HuH-7 (cell line): Measurements from ENCODE around the gene RIIAD1.
A peak's percentile ranks its signal among the peaks of the same experiment; 100 is the strongest.
"Not testable (repeated sequence)": the region's sequence is repeated elsewhere in the genome, so short reads cannot be mapped to it uniquely, and the experiment has no call there.

ENCODE experiments used
- DNase-seq: peaks from one replicate; pipeline ENCODE4 v3.0.0; 2011; ENCODE audit warnings: low spot score

Gene RIIAD1, protein sequence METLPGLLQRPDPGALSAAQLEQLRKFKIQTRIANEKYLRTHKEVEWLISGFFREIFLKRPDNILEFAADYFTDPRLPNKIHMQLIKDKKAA

DNA sequence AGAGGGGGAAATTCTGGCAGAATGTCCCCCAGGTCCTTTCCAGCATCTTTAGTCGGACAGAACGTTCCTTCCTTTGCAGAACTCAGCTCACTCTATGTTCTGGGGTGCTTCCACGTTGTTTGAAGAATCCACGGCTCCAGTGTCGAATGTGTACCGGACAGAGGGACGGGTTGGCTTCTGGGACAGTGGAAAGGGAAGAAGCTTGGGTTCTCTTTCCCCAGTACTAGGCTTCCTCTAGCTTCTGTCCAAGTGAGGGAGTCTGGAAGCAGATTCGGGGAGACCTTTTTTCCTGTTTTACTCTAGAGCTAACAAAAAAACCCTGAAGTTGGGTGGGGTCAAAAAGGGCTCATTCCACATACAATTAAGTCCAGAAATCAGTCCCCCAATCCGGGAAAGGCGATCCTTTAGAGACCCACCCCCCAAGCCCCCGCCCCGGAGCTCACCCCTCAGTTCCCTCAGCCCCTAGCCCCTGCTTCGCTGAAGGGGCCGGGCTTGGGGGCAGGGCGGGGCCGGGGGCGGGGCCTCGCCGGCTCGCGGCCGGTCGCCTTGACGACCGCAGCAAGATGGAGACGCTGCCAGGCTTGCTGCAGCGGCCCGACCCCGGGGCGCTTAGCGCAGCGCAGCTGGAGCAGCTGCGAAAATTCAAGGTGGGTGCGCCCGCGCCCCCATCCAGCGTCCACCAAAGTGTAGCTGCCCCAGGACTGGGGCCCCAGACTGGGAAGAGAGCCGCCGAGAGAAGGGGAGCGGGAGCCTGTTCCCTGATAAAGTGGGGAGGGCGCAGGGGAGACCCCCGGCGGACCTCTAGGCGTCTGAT, at the start of gene RIIAD1:
RIIAD1 (plus strand) TSS at position 549 of the 814 bp plus-strand sequence; CDS start at position 564, 15 bp downstream.
- peak; percentile 70 for DNase-seq

DNA sequence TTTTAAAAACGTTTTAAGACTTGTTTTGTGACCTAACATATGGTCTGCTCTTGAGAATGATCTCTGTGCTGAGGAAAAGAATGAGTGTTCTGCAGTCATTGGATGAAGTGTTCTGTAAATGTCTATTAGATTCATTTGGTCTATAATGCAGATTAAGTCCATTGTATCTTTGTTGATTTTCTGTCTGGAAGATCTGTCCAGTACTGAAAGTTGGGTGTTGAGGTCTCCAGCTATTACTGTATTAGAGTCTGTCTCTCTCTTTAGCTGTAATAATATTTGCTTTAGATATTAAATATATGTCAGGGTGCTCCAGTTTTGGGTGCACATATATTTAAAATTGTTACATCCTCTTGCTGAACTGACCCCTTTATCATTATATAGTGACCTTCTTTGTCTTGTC, 47.9 kb upstream of the RIIAD1 start:
- DNase-seq: no peak

DNA sequence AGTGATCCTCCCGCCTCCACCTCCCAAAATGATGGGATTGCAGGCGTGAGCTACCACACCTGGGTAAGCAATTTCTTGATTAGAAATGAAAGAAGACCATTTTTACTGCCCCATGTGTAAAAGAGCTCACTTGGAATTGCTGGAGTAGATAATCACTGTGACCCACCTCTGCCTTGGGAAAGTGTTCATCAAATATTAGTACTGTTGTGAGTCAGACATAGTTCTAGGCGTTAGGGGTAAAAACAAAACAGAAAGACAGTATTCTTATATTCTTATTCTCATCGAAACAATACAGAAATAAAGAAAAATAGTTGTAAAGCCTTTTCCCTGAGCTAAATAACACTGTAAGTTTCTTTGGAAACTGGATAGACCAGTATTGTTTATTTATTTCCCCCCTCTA, 40.9 kb upstream of the RIIAD1 start:
- no peak for DNase-seq

DNA sequence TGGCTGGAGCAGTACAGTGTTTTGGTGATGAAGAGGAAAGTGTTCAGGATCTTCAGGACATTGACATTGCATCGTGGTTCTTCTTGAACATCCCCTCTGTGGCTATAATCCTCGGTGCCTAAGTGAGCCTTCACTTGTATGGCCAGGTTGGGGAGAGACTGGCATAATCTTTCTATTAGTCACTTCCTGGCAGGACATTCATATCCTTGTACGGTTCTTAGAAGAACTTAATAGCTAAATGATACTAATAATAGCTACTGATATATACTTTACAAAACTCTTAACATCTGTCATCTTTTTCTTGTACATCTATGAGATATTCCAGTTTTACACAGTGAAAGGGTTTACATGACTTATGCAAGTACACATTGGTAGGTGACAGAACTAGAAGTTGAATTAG, 40.5 kb upstream of the RIIAD1 start:
- no peak for DNase-seq

DNA sequence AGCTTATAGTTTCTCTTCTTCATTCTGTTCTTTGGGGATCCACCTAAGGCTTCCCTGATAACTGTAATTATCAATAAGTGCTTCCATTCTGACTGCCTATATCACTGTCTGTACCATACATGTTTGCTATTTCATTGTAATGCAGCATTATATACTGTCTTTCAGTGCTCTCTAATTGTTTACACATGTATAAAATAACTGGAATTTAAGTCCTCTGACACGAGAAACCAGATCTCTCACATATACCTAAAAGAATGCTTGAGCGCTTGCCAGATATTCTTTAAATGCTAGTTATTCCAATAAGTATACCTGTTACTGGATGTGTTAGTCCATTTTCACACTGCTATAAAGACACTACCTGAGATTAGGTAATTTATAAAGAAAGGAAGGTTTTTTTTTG, 39.4 kb upstream of the RIIAD1 start:
- no peak for DNase-seq

DNA sequence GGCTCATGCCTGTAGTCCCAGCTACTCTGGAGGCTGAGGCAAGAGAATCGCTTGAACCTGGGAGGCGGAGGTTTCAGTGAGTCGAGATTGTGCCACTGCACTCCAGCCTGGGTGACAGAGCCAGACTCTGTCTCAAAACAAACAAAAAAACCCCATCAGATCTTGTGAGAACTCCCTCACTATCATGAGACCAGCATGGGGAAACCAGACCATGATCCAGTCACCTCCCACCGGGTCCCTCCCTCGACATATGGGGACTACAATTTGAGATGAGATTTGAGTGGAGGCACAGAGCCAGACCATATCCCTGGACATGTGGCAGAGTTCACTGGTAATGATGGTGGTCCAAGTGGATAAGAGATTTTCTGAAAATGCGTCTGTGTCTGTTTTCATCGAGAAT, 38.4 kb upstream of the RIIAD1 start:
- not testable (repeated sequence) for DNase-seq

DNA sequence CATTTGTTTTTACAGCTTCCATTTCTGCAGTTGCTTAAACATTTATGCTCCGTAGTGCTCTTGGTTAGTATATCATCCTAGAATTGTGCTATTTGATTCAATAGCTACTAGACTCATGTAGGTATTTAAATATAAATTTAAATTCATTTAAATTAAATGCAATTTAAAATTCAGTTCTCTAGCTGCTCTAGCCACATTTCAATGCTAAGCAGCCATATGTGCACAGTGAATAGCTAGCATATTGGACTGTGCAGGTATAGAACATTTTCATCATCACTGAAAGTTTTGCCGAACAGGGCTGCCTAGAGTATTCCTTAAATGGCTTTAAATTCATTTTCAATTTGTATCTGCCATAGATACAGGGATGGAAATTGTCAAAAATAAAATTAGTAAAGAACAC, 37.2 kb upstream of the RIIAD1 start:
- DNase-seq: no peak

DNA sequence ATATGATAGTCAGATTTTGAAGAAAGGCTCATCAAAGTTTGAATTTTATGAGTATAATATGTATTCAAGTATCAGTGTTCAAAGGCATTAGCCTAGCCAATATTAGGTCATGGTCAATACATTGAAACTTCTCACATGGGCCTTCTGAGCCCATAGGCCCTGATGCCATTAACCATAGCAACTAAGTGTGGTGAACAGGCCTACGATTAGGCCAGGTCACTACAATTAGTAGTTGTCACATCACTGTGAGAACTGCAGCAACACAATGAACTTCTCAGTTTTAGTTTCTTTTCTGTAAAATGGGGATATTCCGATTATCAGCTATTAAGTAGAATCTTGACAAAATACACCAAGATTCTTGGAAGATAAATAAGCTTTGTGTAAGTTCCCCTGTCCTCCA, 34.8 kb upstream of the RIIAD1 start:
- no peak for DNase-seq

DNA sequence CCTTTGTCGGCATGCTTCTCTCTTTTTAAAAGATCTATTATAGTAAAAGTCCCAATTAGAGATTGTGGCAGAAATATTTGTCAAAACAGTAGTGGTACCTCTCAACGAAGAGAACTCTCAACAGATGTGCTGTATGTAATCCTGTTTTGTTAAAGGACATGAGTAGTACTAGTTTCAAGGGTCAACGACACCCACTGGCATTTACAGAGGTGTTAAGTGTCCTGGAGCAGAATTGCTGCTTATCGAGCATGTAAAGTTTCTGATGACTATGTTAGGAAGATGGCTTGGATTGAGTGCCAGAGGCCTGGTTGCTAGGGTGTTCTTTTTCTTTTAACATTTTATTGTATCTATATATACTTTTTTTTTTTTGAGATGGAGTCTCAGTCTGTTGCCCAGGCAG, 31.8 kb upstream of the RIIAD1 start:
- DNase-seq: no peak

DNA sequence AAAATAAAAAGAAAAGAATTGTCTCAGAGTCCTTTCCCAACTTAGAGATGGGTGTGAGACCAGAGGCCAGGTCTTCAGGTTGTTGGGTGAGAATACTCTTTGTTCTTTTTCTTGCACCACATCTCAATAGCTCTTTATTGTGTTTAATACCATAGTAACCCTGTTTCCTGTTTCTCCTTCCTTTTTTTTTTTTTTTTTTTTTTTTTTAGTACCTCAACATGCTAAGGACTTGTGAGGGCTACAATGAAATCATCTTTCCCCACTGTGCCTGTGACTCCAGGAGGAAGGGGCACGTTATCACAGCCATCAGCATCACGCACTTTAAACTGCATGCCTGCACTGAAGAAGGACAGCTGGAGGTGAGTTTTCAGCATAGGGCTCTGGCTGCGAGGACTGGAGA, 29.1 kb upstream of the RIIAD1 start:
- no peak for DNase-seq

DNA sequence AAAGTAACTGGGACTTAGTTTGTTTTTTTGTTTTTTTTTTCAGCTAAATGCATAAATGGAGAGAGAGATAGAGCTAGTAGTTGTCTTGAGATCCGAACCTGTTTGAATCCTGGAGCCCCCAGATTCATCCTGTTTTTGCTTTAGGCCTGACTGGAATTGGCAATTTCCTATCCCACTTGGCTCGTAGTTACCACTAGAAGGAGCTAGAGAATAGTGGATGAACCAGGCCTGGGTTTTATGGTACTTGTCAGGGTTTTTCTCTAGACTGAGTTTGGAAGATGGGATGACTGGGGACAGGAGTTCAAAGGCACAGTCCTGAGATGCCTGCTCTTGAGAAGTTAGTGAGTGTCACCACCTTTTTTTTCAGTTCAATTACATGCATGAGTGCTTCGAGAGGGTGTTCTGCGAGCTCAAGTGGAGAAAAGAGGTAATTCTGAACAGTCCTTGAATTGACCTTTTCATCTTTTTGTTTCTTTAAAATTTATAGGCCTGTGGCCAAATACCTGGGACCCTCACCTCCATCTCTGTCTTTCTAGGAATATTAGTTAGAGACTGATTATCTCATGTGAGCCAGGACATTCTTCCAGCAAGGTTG, 28.2 kb upstream of the RIIAD1 start:
- DNase-seq: peak; percentile 56

DNA sequence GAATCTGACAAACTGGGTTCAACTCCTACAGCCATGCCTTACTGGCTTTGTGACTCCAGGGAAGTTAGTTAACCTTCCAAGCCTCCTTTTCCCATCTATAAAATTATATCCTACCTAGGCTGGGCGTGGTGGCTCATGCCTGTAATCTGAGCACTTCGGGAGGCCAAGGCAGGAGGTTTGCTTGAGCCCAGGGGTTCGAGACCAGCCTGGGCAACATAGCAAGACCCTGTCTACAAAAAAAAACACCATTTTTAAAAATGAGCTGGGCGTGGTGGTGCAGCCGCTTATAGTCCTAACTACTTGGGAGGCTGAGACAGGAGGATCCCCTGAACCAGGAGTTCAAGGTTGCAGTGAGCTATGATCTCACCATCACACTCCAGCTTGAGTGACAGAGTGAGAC, 19.8 kb upstream of the RIIAD1 start:
- DNase-seq: no peak

DNA sequence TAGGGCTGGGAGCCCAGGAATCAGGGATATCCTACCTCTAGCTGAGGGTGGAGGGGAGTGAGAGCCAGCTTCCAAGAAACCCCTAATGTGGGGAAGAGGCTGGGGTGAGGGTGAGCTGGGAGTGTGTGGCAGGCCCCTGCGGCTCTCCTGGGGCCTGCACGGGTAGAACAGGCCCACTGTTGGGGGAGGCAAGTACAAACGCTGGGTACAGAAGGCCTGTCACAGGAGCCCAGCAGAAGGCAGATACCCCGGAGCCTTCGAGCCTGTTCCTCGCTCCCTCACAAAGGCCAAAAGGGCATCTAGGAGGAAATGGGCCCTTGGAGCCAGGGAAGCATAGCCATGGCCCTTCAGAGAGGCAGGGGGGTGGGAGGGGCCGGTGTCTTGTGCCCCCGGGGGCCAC, 18.4 kb upstream of the RIIAD1 start:
- no peak for DNase-seq

DNA sequence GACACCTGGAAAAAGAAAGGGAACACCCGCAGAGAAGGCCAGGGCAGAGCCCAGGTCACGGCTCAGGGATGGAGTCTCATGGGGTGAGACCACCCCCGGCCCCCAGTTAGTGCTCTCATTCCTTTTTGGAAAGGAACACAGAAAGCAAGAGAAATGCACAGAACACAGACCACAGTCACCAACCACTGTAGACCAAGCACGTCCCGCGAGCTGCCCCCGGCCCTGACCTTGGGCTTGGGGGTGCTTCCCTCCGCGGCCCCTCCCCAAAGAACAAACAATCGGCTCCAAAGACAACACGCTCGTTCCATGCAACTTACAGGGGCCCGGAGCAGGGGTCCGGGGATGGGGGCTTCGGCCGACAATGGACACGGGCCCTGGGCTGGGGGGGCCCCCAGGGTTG, 17.5 kb upstream of the RIIAD1 start:
- no peak for DNase-seq

DNA sequence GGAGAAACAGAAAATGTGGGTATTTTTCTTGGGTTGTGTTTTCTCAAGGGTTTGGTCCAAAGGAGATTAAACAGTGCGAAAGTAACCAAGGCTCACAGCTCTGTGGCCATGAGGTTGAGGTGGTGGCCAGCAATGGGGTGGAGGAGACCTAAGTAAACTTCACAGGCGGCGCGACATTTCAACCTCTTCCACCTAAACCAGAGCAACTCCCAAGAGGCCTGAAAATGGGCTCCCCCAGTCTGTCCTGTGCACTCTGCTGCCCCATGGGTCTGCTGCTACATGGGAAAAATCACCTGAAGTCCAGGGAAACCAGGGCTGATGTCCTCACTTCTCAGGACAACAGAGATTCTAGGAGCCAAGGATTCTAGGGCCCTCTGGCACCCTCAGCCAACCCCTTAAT, 17.1 kb upstream of the RIIAD1 start:
- no peak for DNase-seq

DNA sequence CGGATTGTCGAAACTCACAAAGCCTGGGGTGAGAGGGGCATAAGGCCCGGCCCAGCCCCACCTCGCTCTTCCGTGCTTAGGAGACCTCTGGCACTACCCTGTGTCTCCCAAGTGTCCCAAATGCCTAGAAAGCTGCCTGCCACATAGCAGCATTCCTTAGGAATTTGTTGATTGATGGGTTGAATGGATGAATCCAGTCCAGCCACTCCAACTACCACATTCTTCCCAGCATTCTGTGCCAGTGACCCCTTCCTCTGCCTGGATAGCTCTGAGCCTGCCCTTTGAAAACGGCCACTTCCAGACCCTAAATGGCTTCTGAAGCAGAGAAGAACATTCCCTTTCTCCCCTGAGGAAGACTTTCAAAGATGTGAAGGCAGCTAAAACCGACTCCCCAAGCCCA, 16.2 kb upstream of the RIIAD1 start:
- no peak for DNase-seq

DNA sequence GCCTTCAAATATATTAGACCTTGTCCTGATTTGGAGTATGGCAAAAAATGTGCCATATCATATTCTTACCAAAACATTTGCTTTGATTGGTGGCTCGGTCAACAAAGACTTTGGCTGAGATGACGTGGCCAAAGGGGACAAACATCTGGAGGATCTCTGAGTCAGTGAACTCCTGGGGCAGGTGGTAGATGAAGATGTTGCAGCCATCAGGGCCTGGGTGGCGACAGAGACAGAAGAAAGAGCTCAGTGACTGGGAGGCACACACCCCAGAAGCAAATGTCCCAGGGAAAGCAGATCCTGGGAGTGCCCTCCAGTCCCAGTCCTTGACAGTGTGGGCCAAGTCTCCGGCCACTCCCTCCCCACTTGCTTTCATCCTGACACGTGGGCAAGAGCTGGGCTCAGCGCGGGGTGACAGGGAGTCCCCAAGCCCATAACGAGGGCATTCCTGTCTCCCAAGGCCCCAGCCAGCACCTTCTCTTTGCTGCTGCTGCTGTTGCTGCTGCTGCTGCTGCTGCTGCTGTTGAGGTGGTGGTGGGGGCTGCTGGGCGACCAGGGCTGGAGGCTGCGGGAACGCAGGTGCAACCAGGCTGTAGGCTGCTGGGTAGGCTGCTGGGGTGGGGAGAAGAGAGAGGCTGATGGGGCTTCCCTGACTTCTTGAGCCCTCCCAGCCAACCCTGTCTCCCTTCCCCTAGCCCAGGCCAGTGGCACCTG, 15.4 kb upstream of the RIIAD1 start:
- no peak for DNase-seq

DNA sequence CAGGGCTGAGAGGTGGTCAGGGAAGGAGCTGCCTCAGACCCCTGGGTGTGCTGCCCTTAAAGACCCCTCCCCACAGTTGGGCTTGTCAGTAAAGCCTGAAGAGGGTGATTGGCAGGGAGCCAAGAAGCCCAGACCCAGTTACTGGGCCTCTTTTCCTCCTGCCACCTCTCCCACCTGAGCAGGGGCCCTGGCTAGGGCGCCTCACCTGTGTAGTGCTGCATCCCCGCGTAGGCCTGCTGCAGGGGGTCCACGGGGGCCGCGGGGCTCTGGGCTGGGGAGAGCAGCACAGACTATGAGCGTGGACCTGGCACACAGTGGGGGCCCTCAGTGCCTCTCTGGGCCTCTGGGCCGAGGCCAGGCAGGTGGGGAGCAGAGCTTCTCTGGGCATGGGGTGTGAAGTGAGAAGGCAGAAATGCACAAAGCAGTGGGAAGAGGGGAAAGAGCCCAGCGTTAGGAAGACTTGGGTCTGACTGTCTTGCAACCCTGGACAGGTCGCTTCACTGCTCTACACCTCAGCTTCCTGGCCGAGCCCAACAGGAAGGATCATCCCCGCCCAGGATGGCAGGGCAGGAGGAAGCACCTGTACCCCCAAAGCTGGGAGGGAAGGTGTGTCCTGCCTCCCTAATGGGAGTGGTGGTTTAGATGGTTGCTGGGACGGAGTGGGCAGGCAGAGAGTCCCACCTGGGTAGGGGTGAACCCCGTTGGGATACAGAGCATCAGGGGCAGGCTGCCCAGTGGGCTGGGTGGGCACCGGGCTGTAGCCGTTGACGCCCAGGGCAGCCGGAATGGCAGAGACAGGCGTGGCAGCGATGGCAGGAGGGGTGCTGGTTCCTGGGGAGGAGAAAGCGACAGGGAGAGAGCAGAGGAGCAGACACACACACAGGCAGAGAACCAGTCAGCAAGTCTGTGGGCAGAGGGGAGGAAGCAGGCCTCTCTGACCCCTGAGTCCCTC, 14.6 kb upstream of the RIIAD1 start:
- DNase-seq: no peak

DNA sequence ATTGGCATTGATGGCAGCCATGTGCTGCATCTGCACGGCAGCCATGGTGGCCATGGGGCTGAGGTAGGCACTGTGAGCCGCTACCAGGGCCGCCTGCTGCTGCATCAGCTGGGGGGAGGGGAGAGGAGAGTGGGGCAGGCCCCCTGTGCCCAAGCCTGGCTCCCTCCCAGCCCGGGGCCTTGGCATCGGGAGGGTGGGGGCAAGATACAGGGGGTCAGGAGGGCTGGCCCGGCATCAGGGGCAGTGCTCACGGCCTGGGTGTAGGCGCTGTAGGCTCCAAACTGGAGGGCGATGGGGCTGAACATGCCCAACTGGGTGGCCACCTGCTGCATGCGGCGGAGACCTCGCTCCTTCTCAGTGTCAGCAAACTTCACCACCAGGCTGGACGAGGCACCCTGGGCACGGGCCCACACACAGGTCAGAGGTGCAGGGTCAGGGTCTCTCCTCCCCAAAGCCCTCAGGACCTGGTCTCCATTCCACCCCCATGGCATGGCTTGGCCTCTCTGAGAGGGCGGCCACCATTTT, 13.7 kb upstream of the RIIAD1 start:
- DNase-seq: no peak

DNA sequence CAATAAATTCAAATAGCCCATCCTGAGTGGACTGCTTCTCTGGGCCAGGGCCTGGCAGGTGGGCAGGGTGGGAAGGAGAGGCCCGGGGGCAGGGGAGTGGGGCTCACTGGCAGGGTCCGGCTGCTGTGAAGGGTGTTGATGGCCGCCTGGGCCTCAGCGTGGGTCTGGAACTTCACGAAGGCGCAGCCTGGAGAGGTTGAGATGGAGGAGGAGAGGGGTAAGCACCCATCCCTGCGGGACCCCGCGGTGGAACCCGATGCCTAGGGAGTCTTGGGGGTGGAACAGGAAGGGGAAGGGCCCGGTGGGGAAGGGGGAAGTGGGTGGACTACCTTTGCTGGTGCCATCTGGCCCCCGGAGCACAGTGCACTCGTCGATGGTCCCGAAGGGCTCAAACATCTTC, 12.4 kb upstream of the RIIAD1 start:
- DNase-seq: no peak

DNA sequence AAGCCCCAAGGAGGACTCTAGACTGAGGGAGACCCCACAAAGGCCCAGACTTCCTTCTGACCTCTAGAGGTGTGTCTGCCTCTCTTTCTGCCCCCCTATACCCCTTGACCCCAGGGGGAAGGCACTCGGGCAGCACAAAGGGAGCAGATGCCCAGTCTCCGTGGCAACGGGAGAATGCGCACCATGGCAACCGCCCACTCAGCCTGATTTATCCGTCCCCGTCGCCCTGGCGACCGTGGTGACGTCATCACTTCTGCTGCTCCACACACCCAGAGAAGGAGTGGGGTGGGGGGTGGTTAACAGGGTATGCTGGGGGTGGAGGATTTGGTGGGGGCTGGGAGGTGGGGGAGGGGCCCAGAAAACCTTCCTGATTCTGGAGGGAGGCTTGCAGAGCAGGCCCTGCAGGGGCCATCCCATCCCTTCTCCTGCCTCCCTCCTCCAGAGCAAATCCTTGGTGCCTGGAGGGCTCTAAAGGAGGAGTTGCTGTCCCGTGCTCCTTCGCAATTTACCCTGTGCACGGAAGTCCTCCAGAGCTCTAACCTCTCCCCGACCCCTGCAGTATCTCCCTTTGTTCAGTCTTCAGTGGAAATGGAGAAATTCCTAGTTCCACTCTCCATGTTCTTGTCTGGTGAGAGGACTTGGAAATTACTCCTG, 11.0 kb upstream of the RIIAD1 start:
- DNase-seq: no peak
